Activated T-cell treated with anti-CD3 and anti-CD28 coated beads for 48 hours (primary cell): ENCODE data around the gene PYGL.
A peak's percentile ranks its signal among the peaks of the same experiment; 100 is the strongest.
"Not testable (repeated sequence)": the region's sequence is repeated elsewhere in the genome, so short reads cannot be mapped to it uniquely, and the experiment has no call there.

Experiments
- DNase-seq: peaks from one replicate; pipeline ENCODE4 v3.0.0-alpha.2; 2020; ENCODE audit warnings: low read depth

The PYGL gene

DNA sequence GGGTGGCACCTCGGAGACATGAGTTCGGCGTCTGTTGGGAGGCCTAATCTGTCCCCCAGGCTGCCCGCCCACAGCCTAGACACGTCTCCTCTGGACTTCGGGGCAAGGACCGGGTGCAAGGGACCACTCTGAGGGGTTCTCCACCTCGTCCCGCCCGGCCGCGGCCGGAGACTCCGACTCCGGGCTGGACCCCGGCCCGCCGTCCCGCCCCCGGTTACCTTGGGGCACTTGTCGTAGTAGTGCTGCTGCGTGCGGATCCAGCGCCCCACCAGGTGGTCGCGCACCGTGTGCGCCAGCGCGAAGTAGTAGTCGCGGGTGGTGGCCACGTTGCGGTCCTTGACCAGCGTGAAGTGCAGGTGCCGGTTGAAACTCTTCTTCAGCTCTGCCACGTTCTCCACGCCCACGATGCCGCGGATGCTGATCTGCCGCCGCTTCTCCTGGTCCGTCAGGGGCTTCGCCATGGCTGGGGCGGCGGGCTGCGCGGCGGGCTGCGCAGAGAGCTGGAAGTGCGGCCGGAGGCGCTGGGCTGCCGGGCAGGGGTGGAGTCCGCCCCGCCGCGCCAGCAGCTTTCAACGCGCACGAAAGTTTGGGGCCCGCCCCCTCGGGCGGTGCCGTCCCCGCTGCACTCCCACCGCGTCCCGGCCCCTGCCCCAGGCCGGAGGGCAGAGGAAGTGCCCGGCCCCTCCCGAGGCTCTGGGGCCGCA, at the start of gene PYGL:
Gene PYGL, minus strand, starts transcription at position 541 of the 704 bp plus-strand sequence. Its CDS starts 80 bp downstream, at position 461.
- peak; percentile 16 for DNase-seq

DNA sequence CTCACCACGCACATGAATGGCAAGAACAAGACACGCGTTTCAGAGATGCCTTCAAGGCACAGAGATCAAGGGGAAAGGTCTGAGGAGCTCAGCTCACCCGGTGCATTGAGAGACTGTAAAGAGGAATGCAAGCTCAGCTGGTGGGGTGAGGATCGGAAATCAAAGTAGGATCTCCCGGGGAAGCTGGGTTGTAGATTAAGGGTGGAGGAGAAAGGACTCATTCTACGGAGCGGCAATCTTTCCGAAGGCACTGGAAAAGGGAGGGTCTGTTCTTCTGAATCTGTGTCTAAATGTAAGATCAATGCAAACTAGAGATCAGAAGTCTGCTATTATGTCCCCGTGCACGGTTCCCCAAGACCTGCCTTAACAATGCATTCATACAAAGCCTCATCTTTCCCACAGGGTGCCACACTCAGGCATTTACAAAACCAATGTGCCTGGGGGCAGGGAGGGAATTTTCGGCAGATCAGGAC, 41.6 kb upstream of the PYGL start:
- DNase-seq = no peak

DNA sequence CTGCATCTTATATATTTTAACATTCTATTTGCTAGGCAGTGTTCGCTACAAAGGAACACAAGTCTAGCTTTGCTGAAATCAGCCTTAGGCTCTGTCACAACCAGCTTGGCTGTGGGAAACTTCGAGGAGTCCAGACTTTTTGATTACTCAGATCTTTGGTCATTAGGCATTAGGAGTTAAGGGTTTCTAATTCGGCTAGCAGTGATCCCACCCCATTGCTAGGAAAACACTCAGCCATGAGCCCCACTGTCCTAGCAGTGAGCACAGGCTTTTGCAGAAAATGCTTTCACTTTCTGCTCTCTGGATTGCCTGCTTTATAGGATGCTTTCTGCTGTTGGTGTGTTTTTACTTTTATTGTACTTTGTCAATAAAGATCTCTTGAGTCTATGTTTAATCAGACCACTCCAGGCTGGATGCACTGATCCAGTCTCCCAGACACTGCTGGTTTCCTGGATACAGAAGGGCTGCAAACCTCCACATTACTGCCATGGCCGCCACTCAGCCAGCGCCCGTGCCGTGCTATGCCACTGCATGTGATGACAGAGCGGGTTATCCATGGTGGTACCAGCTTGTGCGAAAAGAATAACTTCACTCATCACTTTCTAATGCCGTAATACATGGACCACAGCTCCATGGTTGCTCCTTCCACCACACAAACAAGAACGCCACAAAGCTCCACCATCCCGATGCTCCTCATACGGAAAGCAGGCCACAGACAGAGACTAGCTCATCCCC, 41.0 kb upstream of the PYGL start:
- DNase-seq = no peak

DNA sequence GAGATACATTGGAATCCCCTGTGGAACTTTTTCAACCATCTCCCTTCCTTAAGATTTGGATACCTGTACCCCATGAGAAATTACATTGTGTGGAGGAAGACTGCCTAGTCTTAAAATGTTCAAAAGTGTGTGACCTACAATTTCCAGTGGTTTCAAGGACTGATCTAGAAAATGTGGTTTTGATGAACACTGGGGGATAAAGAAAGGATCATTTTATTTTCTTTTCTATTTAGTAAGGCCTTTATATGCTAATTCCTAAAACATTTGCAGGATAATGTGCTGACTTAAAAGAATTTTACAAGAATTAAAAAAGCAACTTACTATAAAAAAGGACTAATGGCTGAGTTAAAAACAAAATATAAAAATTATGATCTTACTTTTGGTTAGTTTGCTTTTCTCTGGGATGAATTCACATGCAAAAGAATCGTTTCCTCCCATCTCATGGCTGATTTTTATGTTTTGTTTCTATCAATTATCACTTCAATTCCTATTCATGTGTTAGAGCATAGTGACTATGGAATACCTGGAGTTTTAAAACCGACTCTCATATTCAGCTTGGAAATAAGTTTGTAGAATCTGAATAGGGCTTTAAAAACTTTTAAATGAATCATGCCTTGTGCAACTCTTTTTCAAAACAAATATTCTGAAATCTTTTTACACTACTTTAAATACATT, 39.9 kb upstream of the PYGL start:
- no peak for DNase-seq

DNA sequence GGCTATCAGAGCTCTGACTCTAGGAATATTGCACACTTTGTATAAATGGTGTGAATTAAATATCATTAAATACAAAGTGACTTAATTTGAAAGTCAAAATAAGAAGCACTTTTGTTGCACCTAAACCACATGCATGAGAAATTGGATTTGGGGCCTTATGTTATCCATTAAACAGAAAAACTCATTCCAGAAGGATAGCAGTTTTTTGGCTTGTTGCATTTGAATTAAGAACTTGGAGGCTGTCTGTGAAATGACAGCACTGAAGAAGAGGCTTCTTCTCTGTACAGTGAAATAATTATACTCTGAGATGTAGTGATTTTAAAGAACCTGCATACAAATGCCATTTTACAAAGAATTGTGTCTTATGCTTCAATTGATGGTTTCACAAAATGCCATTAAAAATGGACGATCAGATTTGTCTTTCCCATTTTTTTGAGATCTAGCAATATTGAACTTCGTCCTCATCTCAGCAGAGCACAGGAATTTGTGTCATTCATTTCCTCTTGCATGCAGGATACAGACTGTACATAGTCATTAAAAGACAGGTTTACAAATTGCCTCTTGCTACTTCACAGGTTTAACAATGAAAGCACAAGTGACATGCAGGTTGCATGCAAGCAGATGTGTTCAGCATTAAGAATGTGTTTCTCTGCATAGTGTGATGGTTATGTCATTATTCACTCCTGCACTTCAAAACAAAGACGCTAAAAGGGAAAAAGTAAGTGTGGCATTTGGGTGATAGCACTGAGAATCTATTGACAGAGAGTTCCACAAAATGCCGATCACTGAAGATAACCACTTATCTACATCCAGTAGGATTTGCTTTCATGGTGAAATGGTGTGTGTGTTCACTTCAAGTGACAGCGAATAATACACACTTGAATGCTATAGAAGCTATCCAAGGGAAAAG, 35.9 kb upstream of the PYGL start:
- DNase-seq = no peak

DNA sequence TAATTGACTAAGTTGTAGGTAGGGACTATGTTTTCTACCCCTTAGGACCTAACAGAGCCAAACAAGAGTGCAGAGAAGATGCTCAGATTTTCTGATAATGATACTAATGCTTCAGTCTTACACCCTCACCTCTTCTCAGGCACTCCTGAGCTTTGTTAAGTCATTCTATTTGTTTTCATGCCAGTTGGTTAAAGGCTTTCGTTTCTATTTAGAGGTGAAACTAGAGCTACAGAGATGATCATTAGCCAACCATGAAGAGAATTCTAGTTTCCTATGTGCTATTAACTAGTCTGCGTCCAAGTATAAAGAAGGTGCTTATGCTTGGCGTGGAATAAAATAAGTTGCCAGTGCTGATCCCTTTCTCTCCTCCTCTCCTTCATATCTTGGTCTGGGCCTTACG, 34.6 kb upstream of the PYGL start:
- DNase-seq = no peak

DNA sequence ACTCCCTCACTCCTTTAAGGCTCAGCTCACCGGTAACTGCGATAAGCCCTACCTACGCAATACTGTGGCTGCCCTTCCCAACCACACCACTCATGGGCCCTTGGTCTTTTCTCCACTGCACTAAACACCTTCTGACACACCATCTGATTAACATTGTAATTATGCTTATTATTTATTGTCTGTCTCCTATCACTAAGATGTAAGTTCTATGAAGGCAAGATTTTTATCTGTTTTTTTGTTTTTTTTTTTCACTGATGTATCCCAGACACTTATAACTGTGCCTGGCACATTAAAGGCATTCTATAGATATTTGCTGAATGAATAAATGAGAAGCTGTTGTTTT, 34.2 kb upstream of the PYGL start:
- DNase-seq = no peak

DNA sequence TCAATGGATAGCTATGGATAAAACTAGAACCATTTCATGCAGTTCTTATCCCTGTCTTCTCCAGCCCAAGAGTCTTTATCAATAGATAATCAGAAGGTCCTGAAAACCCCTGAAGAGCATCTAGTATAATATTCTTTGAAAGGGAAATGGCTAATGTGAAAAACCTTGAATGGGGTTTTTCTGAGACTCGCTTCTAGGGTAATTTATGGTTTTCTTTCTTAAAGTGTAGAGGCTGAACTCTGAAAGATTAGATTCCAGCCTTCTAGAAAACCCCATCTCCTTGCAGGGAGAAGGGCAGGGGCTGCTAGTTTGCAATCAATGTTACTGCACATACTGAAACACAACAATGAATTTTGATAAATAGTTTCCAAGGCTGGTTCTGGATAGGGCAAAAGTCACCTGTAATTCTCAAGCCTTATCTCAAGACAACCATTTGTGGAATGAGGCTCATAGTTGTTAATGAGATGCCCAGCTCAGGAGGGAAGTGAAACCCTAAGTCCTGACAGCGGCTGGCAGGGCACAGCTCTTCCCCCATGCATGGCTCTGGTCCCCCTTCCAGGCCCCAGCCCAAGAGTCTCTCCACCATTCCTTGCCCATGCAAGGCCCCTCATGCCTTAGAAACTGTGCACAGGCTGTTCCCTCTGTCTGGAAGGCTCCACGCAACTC, 33.7 kb upstream of the PYGL start:
- no peak for DNase-seq

DNA sequence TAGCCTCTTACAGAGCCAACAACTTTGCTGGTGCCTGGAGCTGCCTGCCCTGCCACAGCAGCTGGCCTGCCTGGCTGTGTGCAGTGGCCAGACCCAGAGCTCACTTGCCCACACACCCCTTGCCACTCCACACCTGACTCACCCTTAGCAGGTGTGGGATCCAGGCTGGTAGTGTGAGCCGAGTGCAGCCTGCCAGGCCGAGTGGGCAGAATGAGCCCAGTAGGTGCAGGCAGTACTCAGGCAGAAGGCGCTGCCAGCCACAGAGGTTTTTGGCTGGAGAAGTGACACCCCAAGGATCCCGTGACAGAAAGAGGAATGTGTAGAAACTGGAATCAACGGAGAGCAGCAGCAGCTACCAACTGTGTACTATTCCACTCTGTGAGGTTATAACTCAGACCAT, 29.8 kb upstream of the PYGL start:
- DNase-seq = no peak

DNA sequence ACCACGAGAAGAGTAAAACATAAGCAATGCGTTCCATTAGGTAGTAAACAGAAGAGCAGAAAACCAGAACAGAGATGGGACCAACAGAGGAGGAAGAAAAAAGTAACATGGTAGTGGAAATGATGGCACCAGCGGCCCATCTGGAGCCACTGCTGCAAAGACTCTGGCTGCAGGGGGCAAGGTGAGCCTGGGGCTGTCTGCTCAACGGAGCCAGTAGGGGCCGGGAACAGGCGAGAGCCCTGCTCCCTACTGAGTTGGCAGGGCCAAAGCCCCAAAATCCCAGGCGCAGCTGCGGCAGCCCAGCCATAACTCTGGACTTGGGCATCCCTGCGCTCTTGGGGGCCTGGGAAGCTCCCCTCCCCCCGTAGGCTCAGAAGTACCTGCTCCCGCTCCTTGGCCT, 28.5 kb upstream of the PYGL start:
- DNase-seq = no peak

DNA sequence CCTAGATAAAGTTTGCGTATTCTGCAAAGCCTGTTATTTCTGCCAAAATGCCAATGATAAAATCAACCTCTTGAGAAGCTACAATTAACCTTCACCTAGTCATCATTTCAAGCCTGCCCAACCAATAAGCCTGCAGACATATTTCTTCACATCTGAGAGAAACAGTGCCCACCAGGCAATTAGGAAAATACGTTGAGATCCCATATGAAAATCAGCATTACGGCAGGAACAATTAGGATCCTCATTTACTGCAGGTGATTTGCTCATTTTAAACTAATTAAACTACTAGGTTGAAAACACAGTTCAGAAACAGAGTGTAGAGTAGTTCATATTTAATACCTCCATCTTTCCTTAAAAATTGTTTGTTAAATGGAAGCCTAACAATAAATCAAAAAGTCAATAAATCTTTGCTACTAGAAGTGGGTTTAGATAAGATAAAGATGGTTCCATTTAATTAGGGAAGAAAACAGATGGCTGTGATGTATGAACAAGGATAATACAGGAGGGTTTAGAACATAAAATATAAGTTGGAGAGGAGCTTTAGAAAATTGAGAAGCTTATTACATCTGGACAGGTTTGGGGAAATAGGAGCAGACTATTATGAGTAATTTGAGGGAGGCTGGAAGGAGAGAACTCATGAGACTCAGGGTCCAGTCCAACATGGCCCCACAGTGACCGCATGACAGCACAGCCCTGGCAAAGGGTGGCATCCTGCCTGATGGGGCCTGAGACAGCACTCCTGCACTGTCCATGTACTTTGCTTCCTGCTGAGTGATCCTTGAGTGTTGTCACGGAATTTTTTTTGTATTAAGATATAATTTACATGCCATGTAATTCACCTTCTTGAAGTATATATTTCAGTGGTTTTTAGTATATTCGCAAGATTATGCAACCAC, 26.9 kb upstream of the PYGL start:
- no peak for DNase-seq

DNA sequence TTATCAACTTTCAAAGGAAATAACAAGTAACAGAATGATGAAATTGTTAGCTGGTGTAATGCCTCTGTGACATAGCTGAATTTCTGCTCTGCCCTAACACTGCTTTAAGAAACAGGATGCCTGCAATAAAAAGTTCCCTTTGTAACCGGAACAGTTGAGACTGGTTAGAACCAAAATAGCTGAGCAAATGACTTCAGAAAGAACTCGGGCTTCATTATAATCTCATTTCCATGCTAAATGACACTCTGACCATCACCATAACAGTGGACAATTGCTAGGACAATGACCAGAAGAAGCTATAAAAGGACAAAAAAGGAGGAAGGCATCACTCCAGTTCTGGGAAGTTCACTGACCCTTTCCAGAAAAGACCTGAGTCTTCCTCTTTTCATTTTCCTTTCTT, 23.5 kb upstream of the PYGL start:
- no peak for DNase-seq

DNA sequence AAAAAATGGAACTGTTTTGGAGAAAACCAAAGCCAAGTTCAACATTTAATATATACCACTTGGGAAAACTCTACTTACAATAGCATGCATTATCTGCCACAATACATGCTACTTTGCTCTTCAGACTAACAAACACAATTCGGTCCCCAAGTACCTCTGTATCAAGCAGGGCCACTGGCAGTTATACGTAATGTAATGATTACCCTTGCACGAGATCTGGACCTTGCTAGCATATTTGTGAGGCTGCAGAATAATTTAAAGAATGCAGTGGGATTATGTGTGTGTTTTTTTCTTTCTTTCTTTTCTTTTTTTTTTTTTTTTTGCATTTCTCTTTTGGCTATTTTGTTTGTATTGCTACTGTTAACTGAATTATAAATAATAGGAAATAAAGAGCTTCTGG, 22.8 kb upstream of the PYGL start:
- DNase-seq = no peak

DNA sequence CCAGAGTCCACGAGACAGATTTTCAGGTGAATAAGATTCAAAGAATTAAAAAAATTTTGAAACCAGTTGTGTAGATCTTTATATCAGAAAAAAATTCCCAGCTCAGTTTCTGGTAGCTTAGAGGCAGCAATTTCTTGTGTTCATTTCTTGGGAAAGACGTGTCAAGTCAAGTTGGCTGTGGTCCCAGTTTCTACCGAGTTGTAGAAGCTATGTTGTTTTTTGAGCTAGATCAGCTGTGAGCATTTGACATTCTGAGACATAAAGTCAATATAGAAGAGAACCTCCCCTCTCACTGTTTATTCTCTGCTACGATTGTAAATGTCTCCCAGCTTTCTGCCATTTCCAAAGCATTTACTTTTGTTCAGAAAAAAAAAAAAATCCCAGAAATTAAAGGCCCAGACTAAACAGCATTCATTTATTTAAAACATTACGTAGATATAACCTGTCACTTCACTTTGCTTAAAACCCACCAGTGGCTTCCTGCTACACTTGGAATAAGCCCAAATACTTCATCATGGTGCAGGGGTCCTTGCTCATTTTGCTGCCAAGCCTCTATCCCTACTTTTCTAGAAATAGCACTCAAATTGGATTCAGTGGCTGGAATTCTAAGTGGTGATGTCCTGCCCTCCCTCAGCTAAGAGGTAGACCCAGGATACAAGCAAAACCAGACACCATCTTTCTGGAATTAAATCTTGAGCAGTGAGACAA, 20.6 kb upstream of the PYGL start:
- DNase-seq = no peak

DNA sequence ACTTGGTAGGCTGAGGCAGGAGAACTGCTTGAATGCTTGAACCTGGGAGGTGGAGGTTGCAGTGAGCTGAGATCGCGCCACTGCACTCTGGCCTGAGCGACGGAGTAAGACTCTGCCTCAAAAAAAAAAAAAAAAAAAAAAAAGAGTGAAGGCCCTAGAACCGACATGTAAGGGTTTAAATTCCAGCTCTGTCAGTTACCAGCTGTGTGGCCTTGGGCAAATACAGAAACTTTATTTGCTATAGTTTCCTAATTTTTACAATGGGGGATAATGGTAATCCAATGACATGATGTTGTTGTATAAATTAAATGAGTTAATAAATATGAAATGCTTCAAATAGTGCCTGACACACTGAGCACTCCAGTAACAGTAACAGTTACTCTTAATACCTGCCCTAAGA, 19.6 kb upstream of the PYGL start:
- no peak for DNase-seq

DNA sequence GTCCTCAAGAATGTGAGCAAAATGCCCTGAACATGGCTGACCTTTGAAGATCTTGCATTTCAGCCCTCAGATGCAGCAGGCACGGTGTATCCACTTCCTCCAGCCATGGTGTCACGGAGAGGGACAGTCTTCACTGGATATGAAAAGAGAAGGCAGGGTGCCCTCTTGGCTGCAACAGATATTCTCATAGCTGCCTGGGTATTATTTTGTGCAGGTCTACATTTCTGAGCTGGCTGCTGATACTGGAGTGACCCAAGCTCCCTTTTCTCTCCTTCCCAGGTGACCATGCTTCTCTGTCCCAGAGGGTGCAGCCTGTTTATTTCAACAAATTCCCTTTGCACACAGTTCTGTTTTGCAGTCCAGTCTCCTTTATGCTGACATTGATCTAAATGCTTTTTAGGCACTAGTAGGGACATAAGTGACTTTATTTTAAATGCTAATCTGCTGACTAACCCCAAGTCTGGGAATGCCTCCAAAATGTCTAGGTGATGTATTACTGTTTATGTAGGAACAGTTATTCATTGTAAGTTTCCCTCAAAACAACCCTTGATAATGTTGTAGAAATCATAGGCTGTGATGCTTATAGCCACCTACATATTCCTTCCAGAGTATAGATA, 17.4 kb upstream of the PYGL start:
- no peak for DNase-seq

DNA sequence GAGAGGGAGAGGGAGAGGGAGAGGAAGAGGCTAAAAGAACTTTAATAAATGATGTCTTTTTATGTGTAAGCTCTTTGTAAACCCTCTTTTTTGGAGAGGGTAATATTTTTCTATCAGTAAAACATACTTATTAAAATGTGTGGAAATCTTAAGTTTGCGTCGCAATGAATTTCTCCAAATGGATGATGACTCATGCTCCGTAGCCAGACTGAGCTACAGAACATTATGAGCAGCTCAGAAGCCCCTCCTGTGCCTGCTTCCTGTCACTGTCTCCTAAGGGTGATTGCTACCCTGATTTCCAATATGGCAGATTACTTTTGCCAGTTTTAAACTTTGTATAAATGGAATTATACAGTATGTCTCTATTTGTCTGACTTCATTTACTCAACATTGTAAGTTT, 13.0 kb upstream of the PYGL start:
- no peak for DNase-seq

DNA sequence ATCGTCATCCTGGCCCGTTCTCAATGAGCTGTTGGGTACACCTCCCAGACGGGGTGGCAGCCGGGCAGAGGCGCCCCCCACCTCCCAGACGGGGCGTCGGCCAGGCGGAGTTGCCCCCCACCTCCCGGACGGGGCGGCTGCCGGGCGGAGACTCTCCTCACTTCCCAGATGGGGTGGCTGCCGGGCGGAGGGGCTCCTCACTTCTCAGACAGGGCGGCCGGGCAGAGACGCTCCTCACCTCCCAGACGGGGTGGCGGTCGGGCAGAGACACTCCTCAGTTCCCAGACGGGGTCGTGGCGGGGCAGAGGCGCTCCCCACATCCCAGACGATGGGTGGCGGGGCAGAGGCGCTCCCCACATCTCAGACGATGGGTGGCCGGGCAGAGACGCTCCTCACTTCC, 12.1 kb upstream of the PYGL start:
- DNase-seq = not testable (repeated sequence)

DNA sequence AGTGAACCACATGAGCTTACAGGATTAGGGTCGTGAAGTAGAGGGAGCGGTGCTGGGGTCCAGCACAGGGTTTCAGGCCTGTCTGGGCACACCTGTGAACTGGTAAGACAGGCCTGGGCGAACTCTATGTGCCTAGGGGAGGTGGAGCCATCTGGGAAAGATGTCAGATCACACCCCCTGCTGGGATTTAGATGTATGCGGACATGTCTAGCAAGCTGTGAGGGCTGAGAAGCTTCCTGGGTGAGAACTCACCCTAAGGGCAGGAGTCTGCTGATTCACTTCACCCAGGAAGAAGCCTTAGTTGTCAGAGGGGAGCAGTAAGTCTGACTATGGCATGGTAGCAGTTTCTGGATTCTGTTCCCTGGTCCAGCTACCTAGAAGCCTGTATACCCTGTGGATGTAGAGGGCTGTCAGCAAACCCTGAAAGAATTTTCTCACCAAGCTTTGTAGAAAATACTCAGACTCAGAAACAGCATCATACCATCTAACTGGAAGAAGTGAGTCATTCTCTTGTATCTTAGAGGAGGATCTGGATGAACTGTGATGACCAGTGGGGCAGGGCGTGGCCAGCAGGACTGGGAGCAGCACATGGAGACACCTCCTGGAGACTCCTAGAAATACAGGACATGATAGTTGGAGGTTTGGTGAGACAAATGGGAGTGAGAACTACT, 11.2 kb upstream of the PYGL start:
- peak; percentile 48 for DNase-seq
